ENCODE results near the gene TCF12.

Gene TCF12

DNA sequence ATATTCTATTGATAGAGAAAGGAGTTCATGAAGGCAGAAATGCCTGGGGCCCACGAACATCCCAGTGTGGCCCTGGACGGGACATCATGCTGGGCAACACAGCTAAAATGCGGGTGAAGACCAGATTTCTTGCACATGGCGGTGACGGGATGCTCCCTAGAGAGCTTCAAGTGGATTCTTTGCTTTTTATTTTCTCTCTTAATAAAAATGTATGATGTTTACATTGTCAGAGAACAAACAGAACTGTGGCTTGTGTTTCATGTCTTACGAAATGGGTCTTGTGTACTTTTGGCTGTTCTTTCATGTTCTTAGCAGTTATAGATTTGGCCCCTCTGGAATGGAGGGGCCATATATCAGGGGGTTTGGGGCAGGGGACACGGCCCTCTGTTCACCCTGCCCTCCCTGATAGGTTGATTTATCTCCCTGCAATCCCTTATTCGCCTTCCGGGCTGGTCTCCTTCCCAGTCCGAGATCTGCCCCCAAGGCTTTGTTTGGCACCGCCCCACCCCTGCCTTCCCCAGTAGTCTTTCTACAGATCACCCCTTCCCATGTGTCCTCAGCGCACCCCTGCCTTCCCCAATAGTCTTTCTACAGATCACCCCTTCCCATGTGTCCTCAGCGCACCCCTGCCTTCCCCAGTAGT is 389.2 kb downstream of the TCF12 start:
- no peak for DNase-seq

- no peak for DNase-seq
Measured at GRCh38 chr15:57308170-57308545, 389.7 kb downstream of the TCF12 start.

GRCh38 chr15:57309856-57310760 is 391.7 kb downstream of the TCF12 start:
- no peak for DNase-seq

- DNase-seq = no peak
Measured at GRCh38 chr15:57310876-57311275, 392.4 kb downstream of the TCF12 start.

DNA sequence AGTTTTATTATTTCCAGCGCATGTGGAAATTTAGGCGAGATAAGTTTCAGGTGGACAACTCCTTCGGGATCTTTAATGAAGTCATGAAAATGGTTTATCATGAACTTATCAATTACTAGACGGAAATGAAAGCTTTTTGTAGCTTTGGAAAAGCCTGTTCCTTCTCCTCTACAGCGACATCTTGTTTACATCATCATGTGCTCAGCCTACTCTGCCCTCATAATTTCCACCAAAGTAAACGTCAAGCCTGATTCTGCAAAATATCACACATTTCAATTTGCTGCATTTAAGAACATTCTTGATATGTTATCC is 393.5 kb downstream of the TCF12 start:
- DNase-seq = no peak

DNA sequence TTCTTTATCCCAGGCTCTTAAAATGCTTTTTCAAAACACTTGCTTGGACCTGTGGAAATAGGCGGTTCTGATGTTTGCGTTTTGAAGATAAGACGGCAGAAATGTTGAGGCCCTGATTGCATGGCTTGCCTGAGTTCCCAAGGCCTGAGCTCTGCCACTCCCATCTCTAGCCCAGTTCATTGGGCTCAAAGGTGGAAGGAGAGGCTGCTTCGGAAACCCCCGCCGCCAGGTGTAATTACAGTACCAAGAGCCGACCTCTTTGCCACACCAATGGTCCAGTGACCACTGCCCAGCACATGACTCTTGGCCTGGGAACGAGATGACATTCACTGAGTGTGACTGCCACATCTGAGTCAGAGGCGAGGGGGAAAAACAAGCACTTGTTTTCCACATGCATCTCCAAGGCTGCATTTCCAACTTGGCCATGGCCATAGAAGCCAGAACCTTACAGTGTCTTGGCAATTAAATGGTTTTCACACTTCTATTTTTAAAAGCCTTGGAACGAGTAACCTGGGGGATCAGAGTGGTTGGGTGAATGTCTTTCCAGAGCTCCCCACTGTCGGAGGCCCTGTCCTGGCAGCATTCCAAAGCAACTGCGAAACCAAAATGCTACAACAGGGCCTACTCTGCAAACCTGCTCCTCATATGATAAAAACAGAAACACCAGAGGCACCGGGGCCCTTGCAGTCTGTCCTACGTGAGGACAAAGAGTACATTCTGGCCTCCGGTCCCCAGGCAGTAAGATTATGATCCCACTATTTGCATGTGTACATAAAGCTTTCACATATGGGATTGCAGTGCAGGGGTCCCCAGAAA is 394.1 kb downstream of the TCF12 start:
- no peak for DNase-seq

- DNase-seq = no peak
Measured at GRCh38 chr15:57313134-57313483, 394.7 kb downstream of the TCF12 start.

GRCh38 chr15:57314221-57314620 is 395.8 kb downstream of the TCF12 start:
- DNase-seq = no peak

DNA sequence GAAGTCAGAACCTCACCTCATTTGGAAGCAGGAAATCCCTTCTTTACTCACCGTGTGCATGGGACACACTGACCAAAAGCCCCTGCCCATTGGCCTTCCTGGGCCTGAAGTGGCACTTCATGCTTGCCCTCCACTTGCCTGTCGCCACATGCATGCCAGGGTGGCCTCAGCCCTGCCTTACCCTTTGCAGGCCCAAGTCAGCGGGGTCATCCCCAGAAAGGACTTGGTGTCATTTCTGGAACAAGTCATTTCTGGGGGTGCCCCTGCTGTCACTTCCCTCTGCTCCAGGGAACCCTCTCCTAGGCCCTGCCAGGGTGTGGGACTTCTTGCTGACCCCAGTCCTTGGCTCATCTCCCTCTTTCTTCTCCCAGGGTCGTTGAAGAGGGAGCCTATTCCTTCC is 398.0 kb downstream of the TCF12 start:
- no peak for DNase-seq

GRCh38 chr15:57319226-57319918 is 400.9 kb downstream of the TCF12 start:
- DNase-seq = no peak

DNA sequence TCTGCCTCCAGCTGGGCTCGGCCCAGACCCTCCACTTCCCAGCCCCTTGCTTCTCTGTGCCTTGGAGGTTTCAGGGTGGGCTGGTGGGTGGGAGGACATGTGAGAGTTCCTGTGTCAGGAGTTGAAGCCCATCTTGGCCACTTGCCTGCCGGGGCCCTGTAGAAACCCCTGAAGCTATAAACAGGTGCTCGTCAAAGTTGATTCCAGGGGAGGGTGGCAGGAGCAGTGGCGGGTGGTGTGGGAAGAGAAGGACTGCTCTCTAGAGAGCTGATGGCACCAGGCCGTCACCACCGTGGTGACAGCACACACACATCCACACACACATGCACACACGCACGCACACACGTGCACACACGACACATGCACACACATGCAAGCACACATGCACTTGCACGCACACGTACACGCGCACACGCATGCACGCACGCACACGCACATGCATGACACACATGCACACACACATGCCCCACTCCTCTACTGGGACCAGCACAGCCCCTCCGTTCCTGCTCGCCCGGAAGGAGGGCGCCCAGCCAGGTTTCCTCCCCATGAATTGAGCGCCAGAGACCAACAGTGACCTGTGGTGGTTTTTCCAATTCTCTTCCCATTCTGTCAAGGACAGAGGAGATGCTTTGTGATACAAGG is 401.6 kb downstream of the TCF12 start:
- no peak for DNase-seq

- DNase-seq = no peak
Measured at GRCh38 chr15:57320631-57321220, 402.3 kb downstream of the TCF12 start.

DNA sequence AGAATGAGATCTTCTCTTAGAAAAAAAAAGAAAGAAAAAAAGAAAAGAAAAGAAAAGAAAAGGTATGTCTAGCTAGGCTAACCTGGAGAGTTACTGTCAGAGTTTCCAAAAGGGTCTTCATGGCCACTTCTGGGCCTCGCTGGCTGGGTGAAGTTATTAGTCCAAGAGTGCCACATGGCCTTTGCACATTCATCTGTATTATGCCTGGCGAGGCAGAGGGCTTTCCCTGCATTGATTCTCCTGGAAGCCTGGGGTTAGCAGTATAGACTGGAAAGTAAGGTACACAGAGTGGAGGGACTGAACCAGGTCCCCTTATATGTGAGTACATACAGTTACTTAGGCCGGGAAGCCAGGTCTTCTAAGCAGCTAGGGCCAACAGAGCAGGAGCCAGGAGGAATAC is 403.0 kb downstream of the TCF12 start:
- no peak for DNase-seq

- no peak for DNase-seq
Measured at GRCh38 chr15:57321973-57322601, 403.6 kb downstream of the TCF12 start.

DNA sequence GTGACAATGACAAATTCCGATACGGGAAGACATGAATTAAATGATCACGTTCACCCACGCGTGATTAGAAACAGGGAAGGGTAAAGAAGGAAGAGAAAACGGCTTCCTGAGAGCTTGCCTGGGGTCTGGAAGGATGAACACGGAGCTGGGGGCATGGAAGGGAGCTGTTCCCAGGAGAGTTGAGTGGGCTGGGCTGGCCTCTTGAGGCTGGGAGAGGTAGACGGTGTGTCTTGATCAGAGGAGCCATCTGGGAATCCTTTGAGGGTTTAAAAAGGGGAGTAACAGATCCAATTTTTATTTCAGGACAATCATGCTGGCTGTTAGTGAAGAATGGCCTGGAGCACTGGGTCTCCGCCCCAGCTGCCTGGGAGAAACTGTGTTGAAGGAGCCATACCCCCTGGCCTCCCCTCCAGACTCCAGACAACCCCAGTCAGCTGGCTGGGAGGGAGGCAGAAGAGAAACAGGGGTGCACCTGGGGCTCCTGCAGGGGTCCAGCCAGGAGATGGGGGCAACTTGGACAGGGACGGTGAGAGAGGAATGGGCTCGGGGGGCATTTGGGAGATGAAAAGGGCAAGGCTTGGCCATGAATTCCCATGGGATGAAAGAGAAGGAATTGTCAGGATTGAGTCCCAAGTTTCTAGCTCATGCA is 404.3 kb downstream of the TCF12 start:
- no peak for DNase-seq

DNA sequence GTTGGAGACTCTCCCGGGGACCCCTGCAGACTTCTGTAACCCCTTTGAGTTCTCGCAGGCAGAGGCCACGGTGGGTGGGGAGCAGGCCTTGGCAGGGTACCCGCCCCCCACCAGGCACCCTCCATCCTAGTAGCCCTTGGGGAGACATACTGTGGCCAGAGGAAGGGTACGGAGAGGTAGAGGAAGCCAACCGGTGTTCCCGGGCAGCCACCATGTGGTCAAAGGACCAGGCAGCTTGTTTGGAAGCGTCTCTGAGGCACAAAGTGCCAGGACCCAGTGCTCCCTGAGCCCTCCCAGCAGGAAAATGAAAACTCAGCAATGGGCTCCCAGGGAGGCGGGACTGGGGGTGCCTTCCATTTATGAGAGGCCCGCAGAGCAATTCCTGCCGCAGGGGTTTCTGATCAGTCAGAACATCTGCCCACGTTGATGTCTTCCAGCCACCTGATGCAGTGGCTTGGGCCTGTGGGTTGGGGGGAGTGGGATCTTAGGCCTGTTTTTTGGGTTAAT is 404.9 kb downstream of the TCF12 start:
- DNase-seq = no peak

- no peak for DNase-seq
Measured at GRCh38 chr15:57323806-57324589, 405.6 kb downstream of the TCF12 start.

DNA sequence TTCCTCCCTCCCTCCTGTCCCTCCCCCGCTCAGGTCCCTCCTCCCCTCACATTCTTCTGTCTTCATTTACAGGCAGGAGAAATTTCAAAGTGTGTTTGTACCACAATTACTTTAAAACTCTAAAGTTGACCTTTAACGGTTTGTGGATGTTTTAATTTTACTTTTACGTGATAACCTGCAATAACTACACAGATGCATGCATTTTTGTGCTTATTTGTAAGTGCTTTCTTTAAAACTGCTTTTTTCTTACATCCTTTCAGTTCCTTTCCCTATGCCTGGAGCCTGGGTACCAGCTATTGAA is 406.1 kb downstream of the TCF12 start:
- DNase-seq = no peak

GRCh38 chr15:57324944-57325679 is 406.7 kb downstream of the TCF12 start:
- DNase-seq = no peak

DNA sequence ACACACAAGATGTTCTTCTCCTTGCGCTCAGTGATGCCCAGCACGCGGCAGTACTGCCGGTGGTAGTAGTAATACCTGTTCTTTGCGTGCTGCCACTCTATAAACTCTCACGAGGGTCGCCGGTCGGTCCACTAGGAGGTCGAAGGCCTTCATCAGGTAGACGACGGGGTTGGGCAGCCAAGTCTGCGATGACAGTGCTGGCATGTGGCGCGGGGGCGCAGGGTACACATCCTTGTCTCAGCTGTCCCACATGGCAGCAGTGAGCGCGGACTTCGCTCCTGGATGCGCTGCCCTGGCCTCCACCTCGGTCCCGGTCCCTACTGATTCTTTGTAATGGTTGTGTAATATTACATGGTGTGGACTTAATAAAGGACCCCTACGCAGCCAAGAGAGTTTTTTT is 407.8 kb downstream of the TCF12 start:
- DNase-seq = no peak
